ENCODE measurements around the gene F2RL3.

F2RL3 gene

DNA sequence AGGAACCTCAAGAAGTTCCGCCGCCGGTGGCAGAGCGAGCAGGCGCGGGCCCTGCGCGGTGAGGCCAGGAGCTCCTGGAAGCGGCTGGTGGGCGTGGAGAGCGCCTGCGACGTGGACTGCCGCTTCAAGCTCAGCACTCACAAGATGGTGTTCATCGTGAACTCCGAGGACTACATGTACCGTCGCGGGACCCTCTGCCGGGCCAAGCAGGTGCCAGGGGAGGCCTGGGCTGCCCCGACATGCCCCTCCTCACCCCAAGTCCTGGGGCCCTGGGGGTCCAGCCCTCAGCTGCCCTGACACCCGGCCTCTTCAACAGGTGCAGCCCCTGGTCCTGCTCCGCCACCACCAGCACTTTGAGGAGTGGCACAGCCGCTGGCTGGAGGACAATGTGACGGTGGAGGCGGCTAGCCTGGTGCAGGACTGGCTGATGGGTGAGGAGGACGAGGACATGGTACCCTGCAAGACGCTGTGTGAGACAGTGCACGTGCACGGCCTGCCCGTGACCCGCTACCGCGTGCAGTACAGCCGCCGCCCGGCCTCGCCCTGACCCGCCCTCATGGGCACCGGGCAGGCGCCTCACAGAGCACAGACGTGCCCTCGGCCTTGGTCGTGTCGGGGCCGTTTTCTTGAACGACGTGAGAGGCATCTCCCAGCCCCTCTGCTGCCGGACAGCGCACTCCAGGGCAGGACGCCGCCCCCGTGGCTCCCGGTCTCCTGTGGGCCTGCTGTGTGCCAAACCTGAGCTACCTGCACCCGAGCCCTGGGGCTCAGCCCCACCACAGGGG is 10.4 kb upstream of the F2RL3 start:
- ATAC-seq (replicated peaks; ENCODE audit: extremely low read depth, poor library complexity, severe bottlenecking) (no peak), DNase-seq (ENCODE audit: low spot score in 2 of 2) (no peak)
- H3K4me3 Mint-ChIP-seq, result no peak overlapping the region
- peaks cover 9% of the 10 kb centered on the region for H3K36me3 Mint-ChIP-seq (ENCODE audit: insufficient read depth)
- peaks cover 22% of the 10 kb centered on the region for H3K4me1 Mint-ChIP-seq
- H3K27me3 Mint-ChIP-seq, result no peaks in the 10 kb centered on the region
- no peak overlapping the region for H3K27ac Mint-ChIP-seq (ENCODE audit: low read depth)
- peaks cover 13% of the 10 kb centered on the region for H3K9me3 Mint-ChIP-seq

- H3K4me3 Mint-ChIP-seq, result no peak overlapping the region
- ATAC-seq (replicated peaks; ENCODE audit: extremely low read depth, poor library complexity, severe bottlenecking) (no peak), DNase-seq (ENCODE audit: low spot score in 2 of 2) (no peak)
- no peak overlapping the region for H3K27ac Mint-ChIP-seq (ENCODE audit: low read depth)
- peaks cover under 1% of the 10 kb centered on the region for H3K4me1 Mint-ChIP-seq
- H3K27me3 Mint-ChIP-seq, result no peaks in the 10 kb centered on the region
- H3K36me3 Mint-ChIP-seq (ENCODE audit: insufficient read depth), result peaks cover 6% of the 10 kb centered on the region
- peaks cover 13% of the 10 kb centered on the region for H3K9me3 Mint-ChIP-seq
Observed at GRCh38 chr19:16880884-16881554, 7.8 kb upstream of the F2RL3 start.

DNA sequence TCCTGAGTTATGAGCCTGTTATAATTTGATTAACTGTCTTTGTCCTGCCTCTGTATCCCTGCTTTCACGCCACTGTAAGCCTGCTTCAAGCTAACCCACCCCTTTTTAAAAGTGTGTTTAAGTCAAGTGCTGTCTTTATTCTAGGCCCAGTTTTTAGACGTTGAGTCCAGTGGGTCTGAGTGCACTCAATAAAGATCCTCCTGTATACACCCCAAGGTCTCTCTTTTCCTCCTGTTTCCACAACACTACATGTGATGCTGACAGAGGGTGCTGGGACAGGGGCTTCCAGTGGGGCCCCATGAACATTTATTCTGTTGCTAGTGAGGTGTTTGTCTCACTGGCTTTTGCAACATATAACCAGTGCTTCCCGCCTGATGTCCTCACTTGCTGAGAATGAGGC is 6.7 kb upstream of the F2RL3 start:
- H3K27ac Mint-ChIP-seq (ENCODE audit: low read depth), result no peak overlapping the region

DNA sequence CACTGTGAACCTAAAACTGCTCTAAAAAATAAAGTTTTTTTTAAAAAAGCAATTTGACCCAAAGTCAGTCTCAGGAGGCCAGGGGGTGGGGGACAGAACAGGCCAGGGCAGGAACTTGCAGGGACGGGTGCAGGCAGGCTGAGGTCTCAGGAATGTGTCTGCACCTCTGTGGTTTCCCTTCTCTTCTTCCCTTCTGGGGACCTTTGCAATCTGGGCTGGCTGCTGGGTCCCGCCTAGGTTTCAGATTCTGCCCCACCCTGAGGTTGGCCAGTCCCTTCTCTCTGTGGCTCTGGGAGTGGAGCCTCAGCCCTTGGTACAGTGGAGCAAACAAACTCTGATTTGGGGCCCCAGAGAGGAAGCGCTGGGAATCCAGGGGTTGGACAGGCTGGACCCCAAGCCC is 5.3 kb upstream of the F2RL3 start:
- no peak overlapping the region for H3K4me3 Mint-ChIP-seq
- peaks cover 13% of the 10 kb centered on the region for H3K9me3 Mint-ChIP-seq
- DNase-seq (ENCODE audit: low spot score in 2 of 2), result no peak
- H3K27me3 Mint-ChIP-seq, result peaks cover under 1% of the 10 kb centered on the region
- no peak overlapping the region for H3K27ac Mint-ChIP-seq (ENCODE audit: low read depth)
- no peak for ATAC-seq (replicated peaks; ENCODE audit: extremely low read depth, poor library complexity, severe bottlenecking)
- peaks cover 6% of the 10 kb centered on the region for H3K36me3 Mint-ChIP-seq (ENCODE audit: insufficient read depth)
- peaks cover 3% of the 10 kb centered on the region for H3K4me1 Mint-ChIP-seq

More for the DNA sequence above, 6.7 kb upstream of the F2RL3 start:
- no peaks in the 10 kb centered on the region for H3K27me3 Mint-ChIP-seq
- no peak overlapping the region for H3K4me3 Mint-ChIP-seq
- no peaks in the 10 kb centered on the region for H3K4me1 Mint-ChIP-seq
- peaks cover 6% of the 10 kb centered on the region for H3K36me3 Mint-ChIP-seq (ENCODE audit: insufficient read depth)
- ATAC-seq (replicated peaks; ENCODE audit: extremely low read depth, poor library complexity, severe bottlenecking) (no peak), DNase-seq (ENCODE audit: low spot score in 2 of 2) (no peak)
- peaks cover 13% of the 10 kb centered on the region for H3K9me3 Mint-ChIP-seq

GRCh38 chr19:16885166-16885565 is 3.6 kb upstream of the F2RL3 start:
- Mint-ChIP-seq H3K27ac (ENCODE audit: low read depth) (no peak overlapping the region), H3K36me3 (ENCODE audit: insufficient read depth) (peaks cover 2% of the 10 kb centered on the region), H3K4me1 (peaks cover 8% of the 10 kb centered on the region), H3K4me3 (no peak overlapping the region), H3K9me3 (peaks cover 13% of the 10 kb centered on the region), H3K27me3 (peaks cover 11% of the 10 kb centered on the region)
- DNase-seq (ENCODE audit: low spot score in 2 of 2) (no peak), ATAC-seq (replicated peaks; ENCODE audit: extremely low read depth, poor library complexity, severe bottlenecking) (no peak)

- DNase-seq (ENCODE audit: low spot score in 2 of 2), result no peak
- Mint-ChIP-seq H3K9me3 (peaks cover 13% of the 10 kb centered on the region), H3K4me1 (peaks cover 8% of the 10 kb centered on the region), H3K27me3 (peaks cover 11% of the 10 kb centered on the region), H3K4me3 (no peak overlapping the region), H3K36me3 (ENCODE audit: insufficient read depth) (no peaks in the 10 kb centered on the region), H3K27ac (ENCODE audit: low read depth) (no peak overlapping the region)
- no peak for ATAC-seq (replicated peaks; ENCODE audit: extremely low read depth, poor library complexity, severe bottlenecking)
Observed at GRCh38 chr19:16886305-16886880, 2.4 kb upstream of the F2RL3 start.

GRCh38 chr19:16887353-16888265 is 1.2 kb upstream of the F2RL3 start:
- H3K27ac Mint-ChIP-seq (ENCODE audit: low read depth), result no peak overlapping the region
- H3K27me3 Mint-ChIP-seq, result peaks cover 24% of the 10 kb centered on the region
- H3K4me3 Mint-ChIP-seq, result no peak overlapping the region
- H3K4me1 Mint-ChIP-seq, result peaks cover 8% of the 10 kb centered on the region
- H3K9me3 Mint-ChIP-seq, result peaks cover 6% of the 10 kb centered on the region
- no peak for ATAC-seq (replicated peaks; ENCODE audit: extremely low read depth, poor library complexity, severe bottlenecking)
- DNase-seq (ENCODE audit: low spot score in 2 of 2), result no peak
- no peaks in the 10 kb centered on the region for H3K36me3 Mint-ChIP-seq (ENCODE audit: insufficient read depth)

DNA sequence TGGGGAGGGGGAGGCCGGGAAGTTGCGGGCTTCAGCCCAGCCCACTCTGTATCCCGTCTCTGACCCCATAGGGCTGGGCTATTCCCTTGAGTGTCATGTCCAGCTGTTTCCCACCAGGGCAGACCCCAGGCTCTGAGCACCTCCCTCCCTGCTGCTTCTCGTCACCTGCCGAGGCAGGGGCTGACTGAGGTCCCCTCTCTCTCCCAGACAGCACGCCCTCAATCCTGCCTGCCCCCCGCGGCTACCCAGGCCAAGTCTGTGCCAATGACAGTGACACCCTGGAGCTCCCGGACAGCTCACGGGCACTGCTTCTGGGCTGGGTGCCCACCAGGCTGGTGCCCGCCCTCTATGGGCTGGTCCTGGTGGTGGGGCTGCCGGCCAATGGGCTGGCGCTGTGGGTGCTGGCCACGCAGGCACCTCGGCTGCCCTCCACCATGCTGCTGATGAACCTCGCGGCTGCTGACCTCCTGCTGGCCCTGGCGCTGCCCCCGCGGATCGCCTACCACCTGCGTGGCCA is 625 bp downstream of the F2RL3 start:
- no peak for DNase-seq (ENCODE audit: low spot score in 2 of 2)
- ATAC-seq (replicated peaks; ENCODE audit: extremely low read depth, poor library complexity, severe bottlenecking), result no peak
- Mint-ChIP-seq H3K4me3 (no peak overlapping the region), H3K27me3 (peaks cover 42% of the 10 kb centered on the region), H3K9me3 (no peaks in the 10 kb centered on the region), H3K27ac (ENCODE audit: low read depth) (no peak overlapping the region), H3K36me3 (ENCODE audit: insufficient read depth) (no peaks in the 10 kb centered on the region), H3K4me1 (peaks cover 8% of the 10 kb centered on the region)

DNA sequence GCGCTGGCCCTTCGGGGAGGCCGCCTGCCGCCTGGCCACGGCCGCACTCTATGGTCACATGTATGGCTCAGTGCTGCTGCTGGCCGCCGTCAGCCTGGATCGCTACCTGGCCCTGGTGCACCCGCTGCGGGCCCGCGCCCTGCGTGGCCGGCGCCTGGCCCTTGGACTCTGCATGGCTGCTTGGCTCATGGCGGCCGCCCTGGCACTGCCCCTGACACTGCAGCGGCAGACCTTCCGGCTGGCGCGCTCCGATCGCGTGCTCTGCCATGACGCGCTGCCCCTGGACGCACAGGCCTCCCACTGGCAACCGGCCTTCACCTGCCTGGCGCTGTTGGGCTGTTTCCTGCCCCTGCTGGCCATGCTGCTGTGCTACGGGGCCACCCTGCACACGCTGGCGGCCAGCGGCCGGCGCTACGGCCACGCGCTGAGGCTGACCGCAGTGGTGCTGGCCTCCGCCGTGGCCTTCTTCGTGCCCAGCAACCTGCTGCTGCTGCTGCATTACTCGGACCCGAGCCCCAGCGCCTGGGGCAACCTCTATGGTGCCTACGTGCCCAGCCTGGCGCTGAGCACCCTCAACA is 1.2 kb downstream of the F2RL3 start:
- H3K27ac Mint-ChIP-seq (ENCODE audit: low read depth), result no peak overlapping the region
- H3K4me1 Mint-ChIP-seq, result peaks cover 8% of the 10 kb centered on the region
- H3K27me3 Mint-ChIP-seq, result peaks cover 47% of the 10 kb centered on the region

GRCh38 chr19:16890461-16891184 is 1.8 kb downstream of the F2RL3 start:
- no peak overlapping the region for H3K4me3 Mint-ChIP-seq
- H3K27ac Mint-ChIP-seq (ENCODE audit: low read depth), result no peak overlapping the region
- ATAC-seq (replicated peaks; ENCODE audit: extremely low read depth, poor library complexity, severe bottlenecking) (no peak), DNase-seq (ENCODE audit: low spot score in 2 of 2) (no peak)
- no peaks in the 10 kb centered on the region for H3K9me3 Mint-ChIP-seq
- peaks cover 5% of the 10 kb centered on the region for H3K36me3 Mint-ChIP-seq (ENCODE audit: insufficient read depth)
- peaks cover 54% of the 10 kb centered on the region for H3K27me3 Mint-ChIP-seq
- peaks cover 13% of the 10 kb centered on the region for H3K4me1 Mint-ChIP-seq

More for the DNA sequence above, 1.2 kb downstream of the F2RL3 start:
- Mint-ChIP-seq H3K9me3 (no peaks in the 10 kb centered on the region), H3K4me3 (no peak overlapping the region), H3K36me3 (ENCODE audit: insufficient read depth) (peaks cover 2% of the 10 kb centered on the region)
- DNase-seq (ENCODE audit: low spot score in 2 of 2) (no peak), ATAC-seq (replicated peaks; ENCODE audit: extremely low read depth, poor library complexity, severe bottlenecking) (no peak)

- ATAC-seq (replicated peaks; ENCODE audit: extremely low read depth, poor library complexity, severe bottlenecking) (no peak), DNase-seq (ENCODE audit: low spot score in 2 of 2) (no peak)
- Mint-ChIP-seq H3K4me3 (no peak overlapping the region), H3K9me3 (no peaks in the 10 kb centered on the region), H3K36me3 (ENCODE audit: insufficient read depth) (peaks cover 7% of the 10 kb centered on the region), H3K27ac (ENCODE audit: low read depth) (no peak overlapping the region), H3K4me1 (peaks cover 13% of the 10 kb centered on the region), H3K27me3 (peaks cover 56% of the 10 kb centered on the region)
Observed at GRCh38 chr19:16891696-16892382, 3.0 kb downstream of the F2RL3 start.

Measured in central memory CD8-positive, alpha-beta T cell (primary cell).